HG03457 (cell line): Measurements from ENCODE around the gene POLR2J2.
"Not testable (repeated sequence)": the region's sequence is repeated elsewhere in the genome, so short reads cannot be mapped to it uniquely, and the experiment has no call there.

Experiments used
- ATAC-seq: cut with Tn5 transposase; IDR thresholded peaks from one replicate; pipeline ENCODE4 v1.9.1; 2021; ENCODE audit warnings: moderate number of reproducible peaks; ENCODE audit not compliant: unreplicated experiment

Gene POLR2J2

GRCh38 chr7:102673447-102674067 is 2.1 kb upstream of the POLR2J2 start:
- ATAC-seq, result not testable (repeated sequence)

GRCh38 chr7:102671956-102672307 is 469 bp upstream of the POLR2J2 start:
- ATAC-seq, result peak; percentile 23

DNA sequence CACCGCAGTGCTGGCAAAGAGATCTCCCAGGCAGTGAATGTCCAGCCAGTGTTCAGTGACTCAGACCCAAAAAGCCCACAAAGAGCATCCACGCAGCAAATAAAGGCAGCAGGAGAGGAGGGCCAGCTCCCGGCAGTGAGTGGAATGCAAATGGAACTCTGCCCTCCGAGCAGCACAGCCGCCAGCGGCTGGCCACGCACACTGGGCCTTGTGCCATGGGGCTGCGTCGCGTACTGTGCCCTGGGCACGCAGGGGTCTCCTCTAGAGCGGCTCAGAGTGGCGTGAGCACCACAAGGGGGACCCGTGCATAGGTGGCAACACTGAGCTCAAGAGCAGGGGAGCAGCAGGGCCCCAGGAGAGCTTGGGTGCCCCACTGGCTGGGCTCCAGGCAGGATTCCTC is 3.9 kb downstream of the POLR2J2 start:
- ATAC-seq, result not testable (repeated sequence)

- not testable (repeated sequence) for ATAC-seq
Measured at GRCh38 chr7:102666850-102667249, 4.6 kb downstream of the POLR2J2 start.

DNA sequence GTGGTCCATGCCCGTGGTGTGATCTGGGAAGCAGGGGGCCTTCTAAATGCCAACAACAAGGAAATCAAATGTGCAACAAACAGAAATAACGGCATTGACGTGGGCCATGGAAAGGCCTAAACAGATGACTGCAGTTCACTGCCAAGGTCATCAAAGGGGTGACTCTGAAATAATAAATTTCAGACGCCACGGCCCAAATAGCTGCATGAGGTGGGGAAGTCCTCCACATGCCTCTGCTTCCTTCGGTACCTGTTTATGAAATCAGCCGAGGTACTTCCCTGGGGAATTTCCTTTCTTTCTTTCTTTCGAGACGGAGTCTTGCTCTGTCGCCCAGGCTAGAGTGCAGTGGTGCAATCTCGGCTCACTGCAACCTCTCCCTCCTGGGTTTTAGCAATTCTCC is 6.7 kb downstream of the POLR2J2 start:
- ATAC-seq, result not testable (repeated sequence)

DNA sequence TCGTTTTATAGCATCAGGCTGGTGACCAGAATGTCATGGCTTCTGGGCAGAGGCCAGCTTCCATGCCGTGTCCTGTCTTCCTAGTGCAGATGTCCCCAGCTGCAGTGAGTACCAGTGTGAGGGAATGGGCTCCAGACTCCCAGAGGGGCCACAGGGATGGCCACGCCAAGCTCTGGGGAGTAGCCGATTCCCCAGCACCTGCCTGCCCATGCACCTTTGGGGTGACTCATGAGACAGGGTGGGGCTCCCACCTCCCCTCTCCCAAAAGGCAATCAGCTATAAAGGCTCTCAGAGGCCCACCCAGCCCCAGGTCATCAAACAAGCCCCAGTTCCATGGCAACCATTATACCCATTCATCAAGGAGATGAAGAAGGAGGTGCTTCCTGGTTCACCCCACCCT is 21.5 kb downstream of the POLR2J2 start, which contains the start of gene SPDYE2B:
TSS of gene SPDYE2B (plus strand) at position 396 of the 400 bp plus-strand sequence. CDS start 2,030 bp downstream, outside the sequence.
- ATAC-seq, result not testable (repeated sequence)

DNA sequence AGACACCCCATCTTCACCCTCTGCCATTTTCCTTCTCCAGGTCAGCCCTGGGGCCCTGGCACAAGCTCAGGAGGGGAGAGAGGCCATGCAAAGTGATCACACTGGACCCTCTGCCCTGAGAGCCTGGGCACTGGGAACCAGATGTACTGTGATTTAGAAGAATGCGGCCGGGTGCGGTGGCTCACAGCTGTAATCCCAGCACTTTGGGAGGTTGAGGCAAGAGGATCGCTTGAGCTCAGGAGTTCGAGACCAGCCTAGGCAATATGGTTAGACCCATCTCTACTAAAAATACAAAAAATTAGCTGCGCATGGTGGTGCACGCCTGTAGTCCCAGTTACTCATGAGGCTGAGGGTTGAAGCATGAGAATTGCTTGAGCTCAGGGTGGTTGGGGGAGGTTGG is 23.6 kb downstream of the POLR2J2 start:
- not testable (repeated sequence) for ATAC-seq

- not testable (repeated sequence) for ATAC-seq
Measured at GRCh38 chr7:102643404-102643803, 28.1 kb downstream of the POLR2J2 start.

DNA sequence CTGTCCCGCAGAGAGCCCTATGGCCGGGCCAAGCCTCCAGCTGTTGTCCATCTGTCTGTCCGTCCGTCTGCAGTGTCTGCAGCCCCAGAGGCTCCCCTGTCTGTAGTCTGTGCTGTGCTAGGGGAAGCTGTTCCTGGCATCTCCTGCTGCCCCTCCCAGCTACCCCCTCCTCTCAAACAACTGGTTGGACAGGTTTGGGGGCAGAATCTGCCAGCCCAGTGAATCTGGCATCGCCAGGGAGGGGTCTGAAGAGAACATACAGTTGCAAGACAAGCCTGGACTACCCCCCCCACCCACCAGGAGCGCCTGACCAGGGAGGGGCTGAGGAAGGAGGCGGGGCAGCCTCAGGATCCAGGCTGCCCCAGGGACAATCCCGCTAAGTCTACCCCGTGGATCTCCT is 28.8 kb downstream of the POLR2J2 start, which contains the start of gene UPK3BL1:
TSS of gene UPK3BL1 (minus strand) at position 101 of the 400 bp plus-strand sequence. CDS start at position 51, 50 bp downstream.
- ATAC-seq, result not testable (repeated sequence)

- not testable (repeated sequence) for ATAC-seq
Measured at GRCh38 chr7:102638848-102639247, 32.6 kb downstream of the POLR2J2 start.

- not testable (repeated sequence) for ATAC-seq
Measured at GRCh38 chr7:102636956-102637355, 34.5 kb downstream of the POLR2J2 start.

DNA sequence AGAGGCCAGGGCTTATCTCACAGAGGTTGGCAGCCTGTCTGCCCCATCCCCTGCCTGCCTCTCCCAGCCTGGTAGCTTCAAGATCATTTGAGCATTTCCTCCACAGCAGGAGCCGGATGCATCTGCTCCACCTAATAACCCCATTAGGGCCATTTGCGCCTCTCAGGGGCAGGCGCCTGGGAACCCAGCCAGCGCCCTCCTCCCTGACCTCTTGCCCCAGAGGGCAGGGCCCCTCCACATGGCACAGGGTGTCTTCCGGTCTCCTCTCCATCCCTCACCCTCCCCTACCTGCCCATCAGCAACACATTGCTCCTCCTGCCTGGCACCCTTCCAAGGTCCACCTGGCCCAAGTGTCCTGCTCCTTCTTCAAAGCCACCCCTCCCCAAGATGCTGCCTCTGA is 36.1 kb downstream of the POLR2J2 start:
- ATAC-seq, result not testable (repeated sequence)

DNA sequence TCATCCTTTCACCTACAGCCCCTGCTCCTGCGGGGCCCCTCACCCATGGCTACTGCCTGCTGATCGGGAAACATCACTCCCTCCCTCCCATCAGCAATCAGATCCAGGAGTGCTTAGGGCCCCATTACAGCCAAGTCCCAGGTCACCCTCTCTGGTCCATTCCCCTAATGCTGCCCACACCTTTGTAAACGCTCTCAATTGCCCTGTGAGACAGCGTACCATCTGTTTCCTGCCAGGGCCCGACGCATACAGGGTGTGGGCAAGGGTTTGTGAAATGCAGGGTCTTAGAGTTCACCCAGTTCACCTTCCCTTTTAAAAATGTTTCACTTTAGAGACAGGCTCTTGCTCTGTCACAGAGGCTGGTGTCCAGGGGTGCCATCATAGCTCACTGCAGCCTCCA is 37.2 kb downstream of the POLR2J2 start:
- not testable (repeated sequence) for ATAC-seq

DNA sequence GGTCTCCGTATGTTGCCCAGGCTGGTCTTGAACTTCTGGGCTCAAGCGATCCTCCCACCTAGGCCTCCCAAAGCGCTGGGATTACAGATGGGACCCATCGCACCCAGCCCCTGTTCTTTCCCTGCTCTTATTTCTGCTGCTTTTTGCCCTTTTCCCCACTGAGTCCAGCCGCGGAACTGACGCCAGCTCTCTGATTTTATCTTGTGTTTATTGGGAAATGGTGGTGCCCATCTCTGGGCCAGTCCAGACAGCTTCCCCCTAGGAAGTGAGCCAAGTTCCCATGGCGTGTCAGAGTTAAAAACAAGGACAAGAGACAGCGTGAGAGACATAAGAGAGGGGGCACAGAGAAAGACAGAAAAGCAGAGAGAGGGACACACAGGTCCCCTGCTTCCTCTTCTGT is 40.8 kb downstream of the POLR2J2 start:
- ATAC-seq, result not testable (repeated sequence)

DNA sequence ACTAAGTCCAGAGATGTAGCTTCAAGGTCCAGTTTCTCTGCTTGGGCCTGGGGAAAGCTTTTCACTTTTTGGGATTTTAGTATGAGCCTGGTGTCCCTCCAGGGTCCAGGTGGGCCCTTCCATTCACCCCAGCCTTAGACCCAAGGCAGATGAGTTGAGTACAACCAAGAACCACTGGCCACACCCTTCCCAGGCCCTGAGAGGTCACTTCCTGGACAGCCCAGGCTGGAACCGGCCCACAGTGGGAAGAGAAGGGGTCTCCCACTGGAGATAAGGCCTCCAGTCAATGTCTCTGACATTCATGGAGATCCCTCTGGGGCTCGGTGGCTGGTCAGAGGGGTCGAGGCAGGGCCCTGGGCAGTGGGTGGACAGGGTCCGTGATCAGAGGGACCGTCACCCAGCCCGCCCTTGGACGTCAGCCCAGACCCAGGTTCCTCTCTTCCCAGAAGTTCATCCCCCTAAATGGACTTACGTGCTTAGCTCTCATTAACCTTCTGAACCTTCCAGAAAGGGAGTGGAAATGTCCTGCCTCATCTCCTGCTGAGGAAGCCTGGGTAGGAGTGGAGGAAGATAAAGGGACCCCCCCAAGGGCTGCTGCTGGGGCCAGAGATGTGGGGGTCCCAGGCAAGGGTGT is 44.1 kb downstream of the POLR2J2 start:
- not testable (repeated sequence) for ATAC-seq

GRCh38 chr7:102618122-102618521 is 53.3 kb downstream of the POLR2J2 start:
- not testable (repeated sequence) for ATAC-seq

- peak; percentile 56 for ATAC-seq
Measured at GRCh38 chr7:102616507-102617125, 54.8 kb downstream of the POLR2J2 start, which contains the start of gene RASA4. Gene RASA4 (minus strand): TSS chr7:102616756. CDS start chr7:102616689, 67 bp downstream.
